ENCODE results near the gene SPEF2. TPM values are rescaled to one million over a fixed set of nuclear protein-coding genes. Genes with fewer than 3 reads are reported as not detected.

The SPEF2 gene
- total and polyA plus RNA-seq, 2 donors (not counting 1 experiment from before 2014, with no cell fraction given) = 0.31 to 0.59 TPM

DNA sequence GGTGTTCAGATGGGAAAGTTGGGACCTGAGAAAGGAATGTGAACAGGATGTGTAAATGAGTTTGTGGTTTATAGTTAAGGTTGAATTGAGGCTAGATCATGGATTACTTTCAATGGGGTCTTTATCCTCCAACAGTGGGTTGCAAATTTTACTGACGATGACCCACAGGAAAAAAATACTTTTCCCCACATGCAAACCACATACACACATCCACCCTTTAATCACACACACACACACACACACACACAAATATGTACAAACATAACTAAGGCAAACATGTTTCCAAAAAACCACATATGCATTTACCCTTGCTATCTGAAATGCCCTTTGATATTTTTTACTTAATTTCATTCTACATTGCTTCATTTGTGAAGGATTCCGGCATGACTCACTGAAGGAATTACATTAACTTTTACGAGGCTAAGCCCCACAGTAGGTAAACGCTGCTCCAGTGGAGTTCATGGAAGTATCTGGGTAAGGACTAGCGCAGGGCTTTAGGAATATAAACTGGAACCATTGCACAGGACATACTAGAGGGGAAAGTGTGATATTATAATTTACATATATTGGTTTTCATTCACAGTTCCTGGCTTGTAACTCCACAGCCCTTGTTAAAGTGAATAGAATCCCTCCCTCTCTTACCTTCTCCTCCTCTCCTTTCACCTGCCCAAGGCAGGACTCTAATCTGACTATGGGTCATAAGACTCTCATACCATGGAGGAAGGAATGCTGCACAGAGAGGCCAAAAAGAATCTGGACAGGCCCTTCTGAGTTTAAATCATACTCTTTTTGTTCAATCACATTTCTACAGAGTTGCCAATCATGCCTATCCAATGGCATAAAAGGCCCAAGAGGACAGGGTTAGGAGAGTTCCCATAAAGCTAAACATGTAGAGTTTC lies 8.5 kb upstream of the SPEF2 start:
- intact Hi-C loops (cut with micrococcal nuclease) = no loop called here
- no peak overlapping the region for H3K4me2 ChIP-seq (replicated peaks; ENCODE audit: low read depth, low read length, poor library complexity, severe bottlenecking)

GRCh38 chr5:35617060-35617434 lies 616 bp upstream of the SPEF2 start:
- Histone ChIP-seq H3K4me3 (ENCODE audit: control extremely low read depth in 1 of 5, extremely low read depth in 1 of 5, insufficient read depth in 1 of 5, low read depth in 2 of 5, low read length in 4 of 5) (peak overlapping the region in 4 of 5 experiments; percentile 43 to 69 (median 62)), H3K27me3 (replicated peaks in 1 of 4; ENCODE audit: control extremely low read depth in 1 of 4, control insufficient read depth in 3 of 4, insufficient read depth in 4 of 4, low read length in 3 of 4) (peaks cover 0 to 5% (median 1%) of the 10 kb centered on the region in 4 experiments), H3K4me2 (replicated peaks; ENCODE audit: low read depth, low read length, poor library complexity, severe bottlenecking) (peak overlapping the region; percentile 87), H4K20me1 (ENCODE audit: control insufficient read depth, insufficient read depth, low read length, poor library complexity, severe bottlenecking) (no peaks in the 10 kb centered on the region), H2AFZ (ENCODE audit: insufficient read depth, low read depth, low read length, poor library complexity, severe bottlenecking) (peak overlapping the region; percentile 88), H3K79me2 (ENCODE audit: control insufficient read depth, insufficient read depth, low read length) (no peaks in the 10 kb centered on the region), H3K9me3 (ENCODE audit: control extremely low read depth in 1 of 3, control insufficient read depth in 2 of 3, insufficient read depth in 1 of 3, low read length in 2 of 3) (peaks cover 0 to 9% (median 4%) of the 10 kb centered on the region in 3 donors), H3K27ac (ENCODE audit: low read length in 2 of 2) (peak overlapping the region in 1 of 2 donors; percentile 22), H3K9ac (ENCODE audit: low read length) (peak overlapping the region; percentile 69), H3K36me3 (replicated peaks in 1 of 2; ENCODE audit: control extremely low read depth in 1 of 2, control insufficient read depth in 1 of 2, extremely low read depth in 1 of 2, insufficient read depth in 2 of 2, low read length in 1 of 2) (no peaks in the 10 kb centered on the region), H3K4me1 (ENCODE audit: control insufficient read depth in 2 of 2, insufficient read depth in 2 of 2, low read length in 2 of 2) (peaks cover 0 to 14% of the 10 kb centered on the region in 2 donors)
- TF ChIP-seq, protein P1, sequence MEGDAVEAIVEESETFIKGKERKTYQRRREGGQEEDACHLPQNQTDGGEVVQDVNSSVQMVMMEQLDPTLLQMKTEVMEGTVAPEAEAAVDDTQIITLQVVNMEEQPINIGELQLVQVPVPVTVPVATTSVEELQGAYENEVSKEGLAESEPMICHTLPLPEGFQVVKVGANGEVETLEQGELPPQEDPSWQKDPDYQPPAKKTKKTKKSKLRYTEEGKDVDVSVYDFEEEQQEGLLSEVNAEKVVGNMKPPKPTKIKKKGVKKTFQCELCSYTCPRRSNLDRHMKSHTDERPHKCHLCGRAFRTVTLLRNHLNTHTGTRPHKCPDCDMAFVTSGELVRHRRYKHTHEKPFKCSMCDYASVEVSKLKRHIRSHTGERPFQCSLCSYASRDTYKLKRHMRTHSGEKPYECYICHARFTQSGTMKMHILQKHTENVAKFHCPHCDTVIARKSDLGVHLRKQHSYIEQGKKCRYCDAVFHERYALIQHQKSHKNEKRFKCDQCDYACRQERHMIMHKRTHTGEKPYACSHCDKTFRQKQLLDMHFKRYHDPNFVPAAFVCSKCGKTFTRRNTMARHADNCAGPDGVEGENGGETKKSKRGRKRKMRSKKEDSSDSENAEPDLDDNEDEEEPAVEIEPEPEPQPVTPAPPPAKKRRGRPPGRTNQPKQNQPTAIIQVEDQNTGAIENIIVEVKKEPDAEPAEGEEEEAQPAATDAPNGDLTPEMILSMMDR (IDR thresholded peaks at IDR 0.05) = no peak
- no peak for TF ChIP-seq EZH2 (IDR thresholded peaks at IDR 0.05; ENCODE audit: borderline replicate concordance, insufficient read depth, low read depth, low read length, poor library complexity, severe bottlenecking)
- Mint-ChIP-seq H3K4me1 (peaks cover 12% of the 10 kb centered on the region), H3K9me3 (ENCODE audit: insufficient read depth) (peaks cover 5% of the 10 kb centered on the region), H3K27me3 (peaks cover 16% of the 10 kb centered on the region), H3K27ac (no peak overlapping the region), H3K4me3 (peak overlapping the region; percentile 88)
- intact Hi-C loops (cut with micrococcal nuclease) = no loop called here
- ATAC-seq (ENCODE audit: low read depth) (no peak), DNase-seq (no peak)
- WGBS (ENCODE audit: insufficient coverage) = 41% methylated on average over 2 of the region's 3 CpGs
- POLR2A ChIA-PET = interaction anchor here (0.7 kb wide), 1 partner anchor 15 kb away, joined by 4 read pairs; no protein-coding TSS in a partner anchor
- CTCF ChIA-PET = no interaction called here

More for the DNA sequence above, 8.5 kb upstream of the SPEF2 start:
- no peak overlapping the region for H2AFZ ChIP-seq (ENCODE audit: insufficient read depth, low read depth, low read length, poor library complexity, severe bottlenecking)
- Mint-ChIP-seq H3K4me1 (no peaks in the 10 kb centered on the region), H3K4me3 (no peak overlapping the region), H3K27me3 (no peaks in the 10 kb centered on the region), H3K27ac (no peak overlapping the region), H3K9me3 (ENCODE audit: insufficient read depth) (peaks cover 7% of the 10 kb centered on the region)
- no peak overlapping the region for H3K4me3 ChIP-seq (ENCODE audit: control extremely low read depth in 1 of 5, extremely low read depth in 1 of 5, insufficient read depth in 1 of 5, low read depth in 2 of 5, low read length in 4 of 5)
- 80% methylated on average over 2 of the region's 5 CpGs for WGBS (ENCODE audit: insufficient coverage)
- H3K9ac ChIP-seq (ENCODE audit: low read length) = no peak overlapping the region
- no peaks in the 10 kb centered on the region for H3K9me3 ChIP-seq (ENCODE audit: control extremely low read depth in 1 of 3, control insufficient read depth in 2 of 3, insufficient read depth in 1 of 3, low read length in 2 of 3)
- TF ChIP-seq, protein P1 (IDR thresholded peaks at IDR 0.05) = no peak
- no peak for TF ChIP-seq EZH2 (IDR thresholded peaks at IDR 0.05; ENCODE audit: borderline replicate concordance, insufficient read depth, low read depth, low read length, poor library complexity, severe bottlenecking)
- no peaks in the 10 kb centered on the region for H3K36me3 ChIP-seq (replicated peaks in 1 of 2; ENCODE audit: control extremely low read depth in 1 of 2, control insufficient read depth in 1 of 2, extremely low read depth in 1 of 2, insufficient read depth in 2 of 2, low read length in 1 of 2)
- no peaks in the 10 kb centered on the region for H3K27me3 ChIP-seq (replicated peaks in 1 of 4; ENCODE audit: control extremely low read depth in 1 of 4, control insufficient read depth in 3 of 4, insufficient read depth in 4 of 4, low read length in 3 of 4)
- no peaks in the 10 kb centered on the region for H3K4me1 ChIP-seq (ENCODE audit: control insufficient read depth in 2 of 2, insufficient read depth in 2 of 2, low read length in 2 of 2)
- H4K20me1 ChIP-seq (ENCODE audit: control insufficient read depth, insufficient read depth, low read length, poor library complexity, severe bottlenecking) = no peaks in the 10 kb centered on the region
- H3K27ac ChIP-seq (ENCODE audit: low read length in 2 of 2) = no peak overlapping the region
- ATAC-seq (ENCODE audit: low read depth) = no peak
- no peaks in the 10 kb centered on the region for H3K79me2 ChIP-seq (ENCODE audit: control insufficient read depth, insufficient read depth, low read length)
- ChIA-PET CTCF (no interaction called here), POLR2A (no interaction called here)
- no peak for DNase-seq
